Muscle layer of duodenum (tissue), 2 donors: Measurements from ENCODE around the gene DPM3.
"Not testable (repeated sequence)": the region's sequence is repeated elsewhere in the genome, so short reads cannot be mapped to it uniquely, and the experiment has no call there.

Source experiments
- H3K27ac ChIP-seq: one replicate; pipeline ENCODE4 v1.7.0; 2013; ENCODE audit warnings: mild to moderate bottlenecking, low read length
- H3K27me3 ChIP-seq: one replicate; pipeline ENCODE4 v1.7.0; 2013; ENCODE audit warnings: low read depth, mild to moderate bottlenecking, control low read depth, low read length
- H3K36me3 ChIP-seq, 2 donors: one replicate each; pipeline ENCODE4 v1.7.0; 2013; ENCODE audit warnings: low read length in 2 of 2, control low read depth in 1 of 2, mild to moderate bottlenecking in 1 of 2; ENCODE audit not compliant: insufficient read depth in 2 of 2, control insufficient read depth in 1 of 2
- H3K4me1 ChIP-seq, 2 donors: one replicate each; pipeline ENCODE4 v1.7.0; 2013; ENCODE audit warnings: low read length in 2 of 2, mild to moderate bottlenecking in 2 of 2, control low read depth in 1 of 2, moderate library complexity in 1 of 2; ENCODE audit not compliant: insufficient read depth in 2 of 2, control insufficient read depth in 1 of 2
- H3K4me3 ChIP-seq, 2 donors: one replicate each; pipeline ENCODE4 v1.7.0; 2013; ENCODE audit warnings: low read length in 2 of 2, low read depth in 1 of 2, mild to moderate bottlenecking in 1 of 2
- H3K9me3 ChIP-seq, 2 donors: one replicate each; pipeline ENCODE4 v1.7.0; 2013; ENCODE audit warnings: low read length in 2 of 2, control low read depth in 1 of 2, mild to moderate bottlenecking in 1 of 2; ENCODE audit not compliant: control insufficient read depth in 1 of 2
- donor health status: healthy.

Gene DPM3

DNA sequence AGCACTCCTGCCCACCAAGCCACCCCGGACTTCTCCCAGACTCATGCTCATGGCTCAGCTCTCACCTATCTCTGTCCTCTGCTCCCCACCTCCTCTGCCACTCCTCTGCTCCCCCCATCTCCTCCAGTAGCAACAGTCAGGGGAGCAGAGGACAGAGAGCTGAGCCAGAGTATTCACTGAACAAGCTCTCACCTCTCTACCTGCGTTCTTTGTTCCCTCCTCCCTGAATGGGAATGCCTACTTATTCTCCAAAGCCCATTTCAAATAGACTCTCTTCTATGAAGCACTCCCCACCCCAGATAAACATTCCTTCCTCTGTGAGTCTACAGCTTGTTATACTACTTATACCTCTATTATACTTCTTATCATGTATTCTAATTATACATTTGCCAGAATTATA is 19.1 kb downstream of the DPM3 start:
- no peak overlapping the region for H3K27ac ChIP-seq
- peaks cover 0 to 6% of the 10 kb centered on the region in 2 donors for H3K4me1 ChIP-seq
- H3K36me3 ChIP-seq, result no peaks in the 10 kb centered on the region
- H3K27me3 ChIP-seq, result no peaks in the 10 kb centered on the region
- no peak overlapping the region for H3K4me3 ChIP-seq
- H3K9me3 ChIP-seq, result no peaks in the 10 kb centered on the region

DNA sequence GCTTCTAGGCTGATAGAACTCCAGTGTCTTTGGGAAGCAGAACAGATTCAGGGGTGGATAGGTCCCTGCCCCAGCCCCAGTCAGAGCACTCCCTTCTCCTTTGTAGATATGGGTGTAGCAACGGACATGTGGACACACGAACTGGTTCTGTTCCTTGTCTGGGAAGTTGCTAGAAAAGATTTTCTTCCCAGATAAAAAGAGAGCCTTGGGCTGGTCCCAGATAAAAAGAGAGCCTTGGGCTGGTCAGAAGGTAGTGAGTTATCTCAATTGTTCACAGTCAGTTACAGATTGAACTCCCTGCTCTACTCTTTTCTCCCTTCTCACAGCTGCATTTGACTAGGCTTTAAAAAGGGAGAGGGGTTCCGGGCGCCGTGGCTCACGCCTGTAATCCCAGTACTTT is 20.1 kb downstream of the DPM3 start:
- Histone ChIP-seq H3K4me1 (no peaks in the 10 kb centered on the region), H3K27me3 (no peaks in the 10 kb centered on the region), H3K27ac (no peak overlapping the region), H3K4me3 (no peak overlapping the region), H3K36me3 (no peaks in the 10 kb centered on the region), H3K9me3 (no peaks in the 10 kb centered on the region)

DNA sequence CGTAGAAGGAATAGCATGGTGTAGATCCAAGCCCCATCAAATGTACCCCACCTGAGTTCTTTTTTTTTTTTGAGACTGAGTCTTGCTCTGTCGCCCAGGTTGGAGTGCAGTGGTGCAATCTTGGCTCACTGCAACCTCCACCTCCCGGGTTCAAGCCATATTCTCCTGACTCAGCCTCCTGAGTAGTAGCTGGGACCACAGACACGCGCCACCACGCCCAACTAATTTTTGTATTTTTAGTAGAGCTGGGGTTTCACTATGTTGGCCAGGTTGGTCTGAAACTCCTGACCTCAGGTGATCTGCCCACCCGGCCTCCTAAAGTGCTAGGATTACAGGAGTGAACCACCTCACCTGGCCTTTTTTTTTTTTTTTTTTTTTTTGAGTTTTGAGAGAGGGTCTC is 22.2 kb downstream of the DPM3 start:
- H3K36me3 ChIP-seq, H3K4me1 ChIP-seq, H3K9me3 ChIP-seq, H3K27ac ChIP-seq, H3K27me3 ChIP-seq, H3K4me3 ChIP-seq: not testable (repeated sequence)

DNA sequence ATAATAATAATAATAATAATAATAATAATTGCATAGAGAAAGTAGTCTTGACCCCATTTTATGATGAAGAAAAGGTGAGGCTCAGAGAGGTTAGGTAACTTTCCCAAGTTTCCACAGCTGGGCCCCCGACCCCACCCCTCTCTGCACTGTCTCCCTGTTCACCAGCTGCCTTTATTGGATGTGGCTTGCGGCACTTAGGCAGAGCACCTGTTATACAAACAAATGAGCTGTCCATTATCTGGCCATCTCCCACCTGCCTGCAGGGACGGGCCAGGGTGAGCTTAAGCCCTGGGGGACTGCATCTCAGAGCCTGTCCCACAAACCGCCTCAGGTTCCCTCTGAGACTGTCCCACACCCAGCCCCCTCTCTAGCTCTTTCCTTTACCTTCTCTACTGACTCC is 22.7 kb downstream of the DPM3 start:
- H3K9me3 ChIP-seq, result no peaks in the 10 kb centered on the region
- no peaks in the 10 kb centered on the region for H3K36me3 ChIP-seq
- no peak overlapping the region for H3K27ac ChIP-seq
- H3K27me3 ChIP-seq, result no peaks in the 10 kb centered on the region
- no peak overlapping the region for H3K4me3 ChIP-seq
- no peaks in the 10 kb centered on the region for H3K4me1 ChIP-seq

DNA sequence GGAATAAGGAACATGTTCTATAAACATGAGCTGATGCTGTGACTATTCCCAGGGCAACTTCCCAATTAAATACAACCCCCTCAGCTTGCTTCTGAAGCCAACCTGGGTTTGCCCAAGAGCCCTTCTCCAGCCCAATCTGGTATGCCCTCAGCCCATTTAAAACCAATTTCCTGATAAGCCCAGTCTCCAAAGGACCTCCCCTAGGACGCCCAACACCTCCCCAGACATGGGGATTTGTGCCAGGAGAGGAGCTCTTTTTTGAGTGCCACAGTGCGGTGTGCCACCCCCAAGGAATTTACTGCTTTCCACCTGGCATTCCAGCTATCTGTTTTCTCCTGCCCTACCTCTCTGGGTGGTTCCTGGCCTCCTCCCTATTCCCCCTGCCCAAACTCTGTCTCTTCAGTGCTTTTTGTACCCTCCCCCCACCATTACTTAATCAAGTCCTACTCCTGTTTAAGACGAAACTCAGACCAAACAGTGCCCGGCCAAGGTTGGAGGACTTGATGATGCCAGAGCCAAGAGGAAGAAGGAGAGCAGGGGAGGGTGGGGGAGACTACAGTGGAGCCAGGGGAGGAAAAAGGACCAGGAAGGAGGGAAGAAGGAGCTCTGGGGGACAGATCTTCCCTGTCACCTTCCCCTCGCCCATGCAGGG is 24.1 kb downstream of the DPM3 start:
- Histone ChIP-seq H3K9me3 (no peaks in the 10 kb centered on the region), H3K4me1 (no peaks in the 10 kb centered on the region), H3K27me3 (no peaks in the 10 kb centered on the region), H3K4me3 (no peak overlapping the region), H3K27ac (no peak overlapping the region), H3K36me3 (no peaks in the 10 kb centered on the region)

DNA sequence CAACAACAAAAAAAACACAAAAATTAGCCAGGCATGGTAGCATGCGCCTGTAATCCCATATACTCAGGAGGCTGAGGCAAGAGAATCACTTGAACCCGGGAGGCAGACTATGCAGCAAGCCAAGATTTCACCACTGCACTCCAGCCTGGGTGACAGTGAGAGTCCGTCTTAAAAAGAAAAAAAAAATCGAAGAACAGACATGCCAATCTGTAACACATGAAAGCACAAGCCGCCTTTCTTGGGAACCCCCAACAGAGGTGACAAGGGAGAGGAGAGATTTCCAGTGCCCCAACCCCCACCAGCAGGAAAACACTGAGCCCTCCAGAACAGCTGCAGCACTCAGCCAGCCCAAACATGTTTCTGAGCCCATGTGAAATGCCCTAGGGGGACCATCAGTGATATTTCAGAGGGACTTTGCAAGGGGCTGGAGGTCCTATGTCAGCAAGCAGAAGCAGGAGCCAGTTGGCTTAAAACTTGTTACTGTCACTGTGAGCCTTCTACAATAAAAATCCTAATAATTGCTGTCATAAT is 26.8 kb downstream of the DPM3 start:
- Histone ChIP-seq H3K9me3 (no peaks in the 10 kb centered on the region), H3K36me3 (no peaks in the 10 kb centered on the region), H3K27me3 (no peaks in the 10 kb centered on the region), H3K4me1 (no peaks in the 10 kb centered on the region), H3K4me3 (no peak overlapping the region), H3K27ac (no peak overlapping the region)

DNA sequence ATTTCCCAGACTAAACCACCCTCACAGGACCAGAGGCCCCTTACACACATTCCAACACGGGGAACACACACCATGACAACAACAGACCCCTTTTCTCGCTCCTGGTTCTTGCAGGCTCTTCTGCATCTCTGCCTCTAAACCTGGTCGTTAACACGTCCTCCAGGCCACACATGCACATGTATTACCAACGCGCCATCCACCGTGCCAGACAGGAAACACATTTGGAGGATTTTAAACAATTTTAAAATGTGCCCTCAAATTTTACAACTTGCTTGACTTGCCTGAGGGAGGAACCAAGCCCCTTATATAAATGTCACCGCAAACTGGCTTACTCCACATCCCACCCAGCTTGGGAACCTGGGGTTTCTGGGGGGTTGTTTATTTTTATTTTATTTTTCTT is 29.5 kb downstream of the DPM3 start:
- Histone ChIP-seq H3K4me1 (no peaks in the 10 kb centered on the region), H3K36me3 (no peaks in the 10 kb centered on the region), H3K4me3 (no peak overlapping the region)

DNA sequence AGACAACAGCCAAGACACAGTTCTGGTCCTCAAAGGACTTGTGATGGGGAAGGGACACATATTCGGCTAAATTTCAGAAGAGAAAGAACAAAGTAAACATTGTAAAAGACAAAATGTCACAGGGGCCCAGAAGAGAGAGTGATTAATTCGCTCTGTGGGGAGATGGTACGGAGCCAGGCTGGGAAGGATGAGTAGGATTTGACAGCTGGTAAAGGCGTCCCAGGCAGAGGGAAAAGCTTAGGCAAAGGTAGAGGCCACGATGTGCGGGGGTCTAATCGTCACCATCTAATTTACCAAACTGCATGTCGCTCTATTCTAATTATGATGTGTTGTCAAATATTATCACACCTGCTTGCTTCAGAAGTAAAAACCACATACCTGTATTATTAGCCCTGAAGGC is 29.9 kb downstream of the DPM3 start:
- Histone ChIP-seq H3K36me3 (no peaks in the 10 kb centered on the region), H3K27ac (no peak overlapping the region)

More for the DNA sequence above, 29.5 kb downstream of the DPM3 start:
- Histone ChIP-seq H3K27me3 (no peaks in the 10 kb centered on the region), H3K9me3 (no peaks in the 10 kb centered on the region), H3K27ac (no peak overlapping the region)

DNA sequence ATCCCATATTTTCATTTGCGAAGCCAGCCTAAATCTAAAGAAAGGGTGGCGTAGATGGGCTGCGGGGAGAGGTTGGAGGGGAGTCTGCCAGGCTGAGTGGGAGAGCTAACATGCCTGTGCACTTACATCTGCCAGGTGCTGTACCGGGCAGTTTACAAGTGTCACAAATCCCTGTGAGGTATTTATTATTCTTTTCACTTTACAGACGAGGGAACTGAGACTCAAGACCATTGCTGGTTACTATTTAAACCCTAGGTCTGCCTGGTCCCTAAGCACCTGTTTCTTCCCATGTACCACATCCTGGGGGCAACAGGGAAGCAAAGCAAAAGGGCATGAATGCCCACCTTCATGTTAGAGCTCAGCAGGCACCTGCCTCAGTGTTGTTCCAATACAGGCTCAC is 32.0 kb downstream of the DPM3 start:
- H3K4me3 ChIP-seq, result no peak overlapping the region
- no peaks in the 10 kb centered on the region for H3K27me3 ChIP-seq
- no peak overlapping the region for H3K27ac ChIP-seq
- no peaks in the 10 kb centered on the region for H3K4me1 ChIP-seq
- H3K9me3 ChIP-seq, result no peaks in the 10 kb centered on the region
- no peaks in the 10 kb centered on the region for H3K36me3 ChIP-seq

More for the DNA sequence above, 29.9 kb downstream of the DPM3 start:
- H3K4me1 ChIP-seq, result no peaks in the 10 kb centered on the region
- no peaks in the 10 kb centered on the region for H3K27me3 ChIP-seq
- H3K4me3 ChIP-seq, result no peak overlapping the region
- no peaks in the 10 kb centered on the region for H3K9me3 ChIP-seq

DNA sequence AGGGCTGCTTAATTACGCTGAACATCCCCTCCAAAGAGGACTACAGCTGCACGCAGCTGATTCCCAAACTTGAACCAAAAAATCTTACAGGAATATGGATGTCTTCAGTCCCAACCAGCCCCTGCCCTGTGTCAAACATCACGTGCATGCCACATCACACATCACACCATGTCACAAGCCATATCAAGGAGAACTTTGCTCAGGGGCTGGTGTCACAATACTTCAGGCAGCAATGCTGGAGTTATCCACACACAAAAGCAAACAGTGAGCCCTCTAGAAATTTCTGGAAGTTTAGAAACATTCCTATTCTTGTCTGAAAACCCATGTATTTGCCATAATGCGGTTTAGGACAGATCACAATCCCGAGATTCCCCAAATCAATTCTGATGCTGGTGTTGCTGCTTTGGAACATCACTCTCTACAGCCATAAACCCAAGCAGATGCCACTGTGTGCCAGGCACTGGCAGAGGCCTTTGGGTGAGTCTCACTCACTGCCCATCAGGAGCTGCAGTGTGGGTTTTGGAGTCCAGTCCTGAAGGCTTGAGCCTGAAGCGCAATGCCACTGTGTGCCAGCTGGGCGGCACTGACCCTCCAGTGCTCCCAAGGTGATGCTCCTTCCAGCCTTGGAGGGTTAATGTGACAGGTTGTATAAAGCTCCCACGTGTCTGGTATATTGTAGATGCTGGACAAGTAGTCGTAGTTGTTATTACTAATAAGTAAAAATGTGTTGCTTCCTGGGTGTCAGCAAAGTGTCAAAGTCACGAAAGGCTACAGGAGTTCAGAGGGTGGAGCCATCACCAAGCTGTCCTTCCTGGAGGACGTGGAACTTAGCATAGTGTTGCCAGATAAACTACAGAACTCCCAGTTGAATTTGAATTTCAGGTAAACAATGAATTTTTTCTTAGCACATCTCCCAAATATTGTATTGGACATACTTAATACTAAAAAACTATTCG is 32.7 kb downstream of the DPM3 start:
- Histone ChIP-seq H3K27me3 (no peaks in the 10 kb centered on the region), H3K36me3 (no peaks in the 10 kb centered on the region), H3K27ac (no peak overlapping the region), H3K4me1 (no peaks in the 10 kb centered on the region), H3K9me3 (no peaks in the 10 kb centered on the region), H3K4me3 (no peak overlapping the region)

DNA sequence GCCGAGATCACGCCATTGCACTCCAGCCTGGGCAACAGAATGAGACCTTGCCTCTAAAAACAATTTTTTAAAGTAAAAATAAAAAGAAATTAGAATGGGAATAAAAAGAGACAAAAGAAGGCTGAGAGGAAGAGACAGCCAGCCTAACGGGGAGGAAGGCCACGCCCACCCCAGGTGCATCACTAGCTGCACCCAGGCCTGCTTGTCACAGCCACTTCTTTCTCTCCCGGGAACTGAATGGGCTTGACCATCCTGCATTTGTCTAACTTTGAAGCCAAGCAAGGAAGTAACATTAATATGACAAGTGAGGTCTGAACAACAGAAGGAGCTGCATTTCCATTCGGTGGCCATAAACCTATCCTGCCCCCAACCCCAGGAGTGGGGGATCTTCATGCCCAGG is 33.5 kb downstream of the DPM3 start:
- H3K27ac ChIP-seq, result no peak overlapping the region
- H3K27me3 ChIP-seq, result no peaks in the 10 kb centered on the region
- H3K36me3 ChIP-seq, result no peaks in the 10 kb centered on the region
- no peaks in the 10 kb centered on the region for H3K9me3 ChIP-seq
- H3K4me3 ChIP-seq, result no peak overlapping the region
- no peaks in the 10 kb centered on the region for H3K4me1 ChIP-seq
